B cell (primary cell): Measurements from ENCODE around the gene PLA2G4D. TPM values are rescaled to one million over a fixed set of nuclear protein-coding genes. Genes with fewer than 3 reads are reported as not detected.

Source experiments
- ATAC-seq: fragments of 200-7000 bp; cut with Tn5 transposase; one replicate; pipeline ENCODE4 v1.10.0; 2021; ENCODE audit warnings: low read depth, mild to moderate bottlenecking, moderate number of reproducible peaks, moderate library complexity
- CTCF ChIA-PET: fragments of 350-600 bp; sonication (Branson Sonifier 250); formaldehyde crosslinking; loops from one replicate; lab custom pipeline; 2021; ENCODE audit warnings: antibody characterized with exemption, inconsistent platforms; lab: Charles Lee
- POLR2A ChIA-PET: fragments of 350-600 bp; sonication (Branson Sonifier 250); formaldehyde crosslinking; loops from one replicate; lab custom pipeline; 2021; ENCODE audit warnings: antibody characterized with exemption; lab: Charles Lee
- DNase-seq: peaks from one replicate; pipeline ENCODE4 v3.0.0; 2013
- H2AFZ ChIP-seq: 2 replicates; pipeline ENCODE4 v1.6.1; 2012; ENCODE audit warnings: mild to moderate bottlenecking, low read depth, low read length; ENCODE audit not compliant: insufficient read depth, poor library complexity, severe bottlenecking
- H3K27ac ChIP-seq, 2 donors: 1 replicate in 1 of 2; 2 replicates in 1 of 2; pipeline ENCODE4 v1.5.1; 2012 to 2013; ENCODE audit warnings: low read length in 2 of 2, mild to moderate bottlenecking in 2 of 2, moderate library complexity in 1 of 2
- H3K27me3 ChIP-seq, 4 experiments: fragments of 200-600 bp in 1 of 4; sonication (generic) in 1 of 4; replicated peaks in 1 of 4; 1 replicate in 2 of 4; 2 replicates in 2 of 4; pipeline versions ENCODE4 v1.6.1 to v1.7.0; 2013 to 2016; ENCODE audit warnings: low read length in 3 of 4, mild to moderate bottlenecking in 2 of 4, mixed read lengths in 1 of 4, moderate library complexity in 1 of 4; ENCODE audit not compliant: insufficient read depth in 4 of 4, control insufficient read depth in 3 of 4; ENCODE audit errors: control extremely low read depth in 1 of 4
- H3K36me3 ChIP-seq, 2 experiments: replicated peaks in 1 of 2; 1 replicate in 1 of 2; 2 replicates in 1 of 2; pipeline versions ENCODE4 v1.6.1 to v1.7.1; 2013; ENCODE audit warnings: low read length in 1 of 2; ENCODE audit not compliant: insufficient read depth in 2 of 2, control insufficient read depth in 1 of 2; ENCODE audit errors: control extremely low read depth in 1 of 2, extremely low read depth in 1 of 2
- H3K4me1 ChIP-seq, 2 donors: fragments of 200-600 bp in 1 of 2; sonication (generic) in 1 of 2; 1 replicate in 1 of 2; 2 replicates in 1 of 2; pipeline versions ENCODE4 v1.5.1 to v1.6.1; 2013 to 2017; ENCODE audit warnings: low read length in 2 of 2; ENCODE audit not compliant: control insufficient read depth in 2 of 2, insufficient read depth in 2 of 2
- H3K4me2 ChIP-seq: replicated peaks from 2 replicates; pipeline ENCODE3; 2012; ENCODE audit warnings: mild to moderate bottlenecking, low read depth, low read length; ENCODE audit not compliant: poor library complexity, severe bottlenecking
- H3K4me3 ChIP-seq, 5 experiments: fragments of 200-600 bp in 1 of 5; sonication (generic) in 1 of 5; 1 replicate in 3 of 5; 2 replicates in 2 of 5; pipeline versions ENCODE4 v1.5.1 to v1.7.0; 2011 to 2016; ENCODE audit warnings: low read length in 4 of 5, mild to moderate bottlenecking in 4 of 5, low read depth in 2 of 5, control low read depth in 1 of 5, moderate library complexity in 1 of 5; ENCODE audit not compliant: insufficient read depth in 1 of 5; ENCODE audit errors: control extremely low read depth in 1 of 5, extremely low read depth in 1 of 5
- H3K79me2 ChIP-seq: fragments of 200-600 bp; sonication (generic); one replicate; pipeline ENCODE4 v1.6.0; 2016; ENCODE audit warnings: low read length; ENCODE audit not compliant: control insufficient read depth, insufficient read depth
- H3K9ac ChIP-seq: fragments of 200-600 bp; sonication (generic); 2 replicates; pipeline ENCODE4 v1.6.1; 2017; ENCODE audit warnings: mild to moderate bottlenecking, low read length, moderate library complexity
- H3K9me3 ChIP-seq, 3 donors: one replicate each; pipeline versions ENCODE4 v1.6.1 to v1.7.1; 2013; ENCODE audit warnings: low read length in 2 of 3; ENCODE audit not compliant: control insufficient read depth in 2 of 3, insufficient read depth in 1 of 3; ENCODE audit errors: control extremely low read depth in 1 of 3
- H4K20me1 ChIP-seq: 2 replicates; pipeline ENCODE4 v1.6.0; 2012; ENCODE audit warnings: mild to moderate bottlenecking, low read length; ENCODE audit not compliant: insufficient read depth, control insufficient read depth, poor library complexity, severe bottlenecking
- H3K27ac Mint-ChIP-seq: one replicate; pipeline ENCODE4 v1.8.0; 2021; ENCODE audit warnings: mixed read lengths
- H3K27me3 Mint-ChIP-seq: one replicate; pipeline ENCODE4 v1.8.0; 2021; ENCODE audit warnings: mixed read lengths
- H3K4me1 Mint-ChIP-seq: one replicate; pipeline ENCODE4 v1.8.0; 2021; ENCODE audit warnings: mixed read lengths
- H3K4me3 Mint-ChIP-seq: one replicate; pipeline ENCODE4 v1.8.0; 2021; ENCODE audit warnings: mixed read lengths
- H3K9me3 Mint-ChIP-seq: one replicate; pipeline ENCODE4 v1.8.0; 2022; ENCODE audit warnings: mixed read lengths; ENCODE audit not compliant: insufficient read depth
- EZH2 ChIP-seq: IDR thresholded peaks from 2 replicates; pipeline ENCODE4 v1.6.1; 2012; ENCODE audit warnings: borderline replicate concordance, low read depth, mild to moderate bottlenecking, moderate library complexity, low read length; ENCODE audit not compliant: insufficient read depth, poor library complexity, severe bottlenecking
- WGBS: methylation state at CpG from one replicate; pipeline ENCODE4 v1.1.5; 2013; ENCODE audit warnings: missing lambda C conversion rate; ENCODE audit not compliant: insufficient coverage; 5-methylcytosine and 5-hydroxymethylcytosine counted together
- intact Hi-C: fragments of 100-400 bp; cut with micrococcal nuclease; formaldehyde crosslinking; loops from one replicate; pipeline ENCODE4 v1.10.0; 2022
- polyA plus RNA-seq: library from polyadenylated mRNA; depleted of rRNA; stranded (reverse); fragments of >200 nt; gene quantifications from 2 replicates; pipeline ENCODE4 v1.2.3, GENCODE V29; 2012
- total RNA-seq, 2 donors: library from RNA; stranded (reverse); fragments of 120-200 nt in 1 of 2; gene quantifications; 1 replicate in 1 of 2; 2 replicates in 1 of 2; pipeline versions ENCODE4 v1.2.3 to v1.2.4, GENCODE V29; 2013 to 2022
- TF ChIP-seq, protein P1 (sequence below): fragments of 200-600 bp; IDR thresholded peaks from one replicate; pipeline ENCODE4 v1.8.0; 2022; ENCODE audit warnings: antibody characterized with exemption, mild to moderate bottlenecking

PLA2G4D gene
- total and polyA plus RNA-seq, 2 donors (not counting 1 experiment from before 2014, with no cell fraction given) = not detected

DNA sequence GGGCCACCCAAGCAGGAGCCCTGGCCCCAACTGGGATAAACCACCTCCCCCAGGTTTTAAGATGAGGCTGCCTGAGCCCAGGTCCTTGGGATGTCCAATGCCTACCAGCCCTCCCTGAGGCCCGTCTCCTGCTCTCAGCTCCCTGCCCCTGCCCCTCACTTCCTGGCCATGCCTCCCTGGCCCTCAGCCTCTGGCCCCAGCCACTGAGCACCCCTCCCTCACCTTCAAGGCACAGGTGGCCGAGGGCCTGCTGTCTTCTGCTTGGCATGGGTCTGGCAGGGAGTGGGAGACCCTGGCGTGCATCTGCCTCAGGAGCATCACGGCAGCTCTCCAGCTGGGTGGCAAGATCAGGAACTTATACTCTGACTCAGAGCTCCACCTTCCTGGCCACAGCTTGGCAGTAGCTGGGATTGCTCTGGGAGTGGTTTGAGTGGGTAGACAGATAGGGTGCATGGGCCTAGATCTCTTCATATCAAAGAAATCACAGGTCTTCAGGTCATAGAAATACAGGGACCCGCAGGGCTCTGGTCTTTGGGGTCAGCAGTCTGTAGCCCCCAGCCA is 73.6 kb downstream of the PLA2G4D start, which contains the start of gene PLA2G4E:
Gene PLA2G4E (minus strand): TSS at position 330 of the 561 bp plus-strand sequence. CDS start 12 bp downstream, at position 318.
- H3K27ac Mint-ChIP-seq = no peak within 1 kb of the TSS
- CTCF ChIA-PET = no interaction called here

More for the DNA sequence above, 73.6 kb downstream of the PLA2G4D start, which contains the start of gene PLA2G4E:
- WGBS = 100% methylated on average over 5 of the region's 5 CpGs
- H3K4me1 Mint-ChIP-seq = no peaks in the 10 kb centered on the region
- H4K20me1 ChIP-seq = no peaks in the 10 kb centered on the region
- ATAC-seq (no peak), DNase-seq (no peak)
- no peak within 1 kb of the TSS for H2AFZ ChIP-seq
- H3K4me2 ChIP-seq = no peak within 1 kb of the TSS
- no peaks in the 10 kb centered on the region for H3K9me3 Mint-ChIP-seq
- H3K4me3 Mint-ChIP-seq = no peak within 1 kb of the TSS
- no peaks in the 10 kb centered on the region for H3K27me3 ChIP-seq
- TF ChIP-seq, protein P1, sequence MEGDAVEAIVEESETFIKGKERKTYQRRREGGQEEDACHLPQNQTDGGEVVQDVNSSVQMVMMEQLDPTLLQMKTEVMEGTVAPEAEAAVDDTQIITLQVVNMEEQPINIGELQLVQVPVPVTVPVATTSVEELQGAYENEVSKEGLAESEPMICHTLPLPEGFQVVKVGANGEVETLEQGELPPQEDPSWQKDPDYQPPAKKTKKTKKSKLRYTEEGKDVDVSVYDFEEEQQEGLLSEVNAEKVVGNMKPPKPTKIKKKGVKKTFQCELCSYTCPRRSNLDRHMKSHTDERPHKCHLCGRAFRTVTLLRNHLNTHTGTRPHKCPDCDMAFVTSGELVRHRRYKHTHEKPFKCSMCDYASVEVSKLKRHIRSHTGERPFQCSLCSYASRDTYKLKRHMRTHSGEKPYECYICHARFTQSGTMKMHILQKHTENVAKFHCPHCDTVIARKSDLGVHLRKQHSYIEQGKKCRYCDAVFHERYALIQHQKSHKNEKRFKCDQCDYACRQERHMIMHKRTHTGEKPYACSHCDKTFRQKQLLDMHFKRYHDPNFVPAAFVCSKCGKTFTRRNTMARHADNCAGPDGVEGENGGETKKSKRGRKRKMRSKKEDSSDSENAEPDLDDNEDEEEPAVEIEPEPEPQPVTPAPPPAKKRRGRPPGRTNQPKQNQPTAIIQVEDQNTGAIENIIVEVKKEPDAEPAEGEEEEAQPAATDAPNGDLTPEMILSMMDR = no peak
- no peak for TF ChIP-seq EZH2
- peaks cover 7% of the 10 kb centered on the region for H3K27me3 Mint-ChIP-seq
- no peaks in the 10 kb centered on the region for H3K79me2 ChIP-seq
- H3K4me1 ChIP-seq = no peaks in the 10 kb centered on the region
- H3K9ac ChIP-seq = no peak within 1 kb of the TSS
- H3K27ac ChIP-seq = no peak within 1 kb of the TSS
- POLR2A ChIA-PET = no interaction called here
- H3K36me3 ChIP-seq = no peaks in the 10 kb centered on the region
- intact Hi-C loops = no loop called here
- no peak within 1 kb of the TSS for H3K4me3 ChIP-seq
- H3K9me3 ChIP-seq = peaks cover 0 to 11% (median 0%) of the 10 kb centered on the region in 3 donors
